PFSK-1 (cell line): ENCODE measurements around the gene ARFGEF2.

Experiments used
- FOXP2 ChIP-seq: optimal IDR thresholded peaks from 2 replicates; pipeline ENCODE3; 2011; ENCODE audit warnings: borderline replicate concordance, control low read depth, inconsistent platforms; ENCODE audit not compliant: insufficient read depth; ENCODE audit errors: extremely low read length, extremely low read depth
- POLR2AphosphoS5 ChIP-seq: IDR thresholded peaks from 2 replicates; pipeline ENCODE4 v1.6.1; 2012; ENCODE audit warnings: low read depth, mild to moderate bottlenecking, control low read depth, low read length, moderate library complexity
- REST ChIP-seq, 2 experiments: IDR thresholded peaks; 2 replicates each; pipeline versions ENCODE4 v1.6.1 to v1.8.0; 2011 to 2012; ENCODE audit warnings: low read depth in 2 of 2, low read length in 2 of 2, control low read depth in 1 of 2, inconsistent platforms in 1 of 2, mild to moderate bottlenecking in 1 of 2, moderate library complexity in 1 of 2; ENCODE audit not compliant: insufficient read depth in 1 of 2
- SIN3A ChIP-seq: IDR thresholded peaks from 2 replicates; pipeline ENCODE4 v1.6.1; 2012; ENCODE audit warnings: mild to moderate bottlenecking, low read length, moderate library complexity, borderline replicate concordance; ENCODE audit not compliant: insufficient read depth
- TAF1 ChIP-seq: IDR thresholded peaks from 2 replicates; pipeline ENCODE4 v1.6.1; 2012; ENCODE audit warnings: low read length, control low read depth, borderline replicate concordance; ENCODE audit not compliant: insufficient read depth

Gene ARFGEF2

GRCh38 chr20:48944663-48945297 lies 23.3 kb downstream of the ARFGEF2 start:
- TF ChIP-seq REST (IDR thresholded peaks at IDR 0.05; ENCODE audit: insufficient read depth in 1 of 2, low read depth in 2 of 2, low read length in 2 of 2) (no peak), FOXP2 (no peak), POLR2AphosphoS5 (no peak), SIN3A (no peak), TAF1 (no peak)

GRCh38 chr20:48945840-48946514 lies 24.5 kb downstream of the ARFGEF2 start:
- no peak for TF ChIP-seq SIN3A
- TF ChIP-seq REST (IDR thresholded peaks at IDR 0.05; ENCODE audit: insufficient read depth in 1 of 2, low read depth in 2 of 2, low read length in 2 of 2) = no peak
- no peak for TF ChIP-seq POLR2AphosphoS5
- no peak for TF ChIP-seq TAF1
- no peak for TF ChIP-seq FOXP2

- no peak for TF ChIP-seq REST (IDR thresholded peaks at IDR 0.05; ENCODE audit: insufficient read depth in 1 of 2, low read depth in 2 of 2, low read length in 2 of 2)
- no peak for TF ChIP-seq FOXP2
- no peak for TF ChIP-seq POLR2AphosphoS5
- TF ChIP-seq SIN3A = no peak
- no peak for TF ChIP-seq TAF1
Measured at GRCh38 chr20:48948612-48949011, 27.1 kb downstream of the ARFGEF2 start.

- TF ChIP-seq TAF1 = no peak
- TF ChIP-seq POLR2AphosphoS5 = no peak
- TF ChIP-seq REST (IDR thresholded peaks at IDR 0.05; ENCODE audit: insufficient read depth in 1 of 2, low read depth in 2 of 2, low read length in 2 of 2) = no peak
Measured at GRCh38 chr20:48949304-48950170, 28.0 kb downstream of the ARFGEF2 start.
